ENCODE results near the gene CAMK2G.

Gene CAMK2G

DNA sequence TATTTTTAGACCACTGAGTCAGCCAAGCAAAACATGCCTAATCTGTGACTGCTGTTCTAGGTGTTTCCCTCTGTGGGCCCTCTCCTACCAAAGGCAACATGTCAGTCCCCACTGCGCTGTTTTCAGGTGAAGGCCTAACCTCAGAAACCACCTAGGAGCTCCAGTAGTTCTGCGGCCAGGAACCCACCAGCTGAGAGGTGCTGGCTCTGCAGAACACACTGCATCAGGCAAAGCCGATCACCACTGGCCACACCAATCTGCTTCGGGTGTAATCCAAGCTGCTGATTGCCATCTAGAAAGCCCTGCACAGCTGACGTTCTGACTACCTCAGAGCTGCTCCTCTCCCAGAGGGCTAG, 14.9 kb downstream of the CAMK2G start:
- DNase-seq, result no peak

GRCh38 chr10:73858750-73859427, 15.5 kb downstream of the CAMK2G start:
- DNase-seq, result no peak

DNA sequence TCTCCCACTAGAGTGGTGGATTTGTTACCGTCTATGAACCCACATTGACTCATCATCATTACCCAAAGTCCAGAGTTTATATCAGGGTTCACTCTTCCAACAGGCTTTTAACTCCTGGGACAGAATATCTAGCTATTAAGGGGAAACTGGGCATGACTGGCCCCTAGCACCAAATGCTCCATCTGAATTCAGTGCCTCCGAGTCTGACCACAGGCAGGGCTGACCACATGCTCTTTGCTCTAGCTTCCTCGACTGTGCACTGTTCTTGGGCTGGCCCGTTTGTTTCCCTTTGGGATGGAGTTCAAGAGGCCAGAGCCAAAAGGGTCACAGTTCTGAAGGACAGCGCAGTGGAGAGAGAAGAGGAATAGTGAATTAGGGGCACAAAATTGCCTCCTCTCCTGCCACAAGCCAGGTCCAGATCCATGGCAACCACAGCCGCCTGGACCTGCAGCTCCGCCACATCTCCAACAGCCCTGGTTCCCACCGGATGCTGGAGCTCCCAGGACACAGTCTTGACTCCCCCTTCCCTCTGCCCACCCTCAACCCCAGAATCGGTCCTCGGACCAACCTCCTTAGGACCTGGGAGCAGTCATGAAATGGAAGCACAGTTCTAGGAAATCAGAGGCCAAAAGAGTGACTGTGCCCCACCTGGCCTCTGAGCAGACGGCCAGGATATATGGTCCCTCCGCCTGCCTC, 16.2 kb downstream of the CAMK2G start:
- no peak for DNase-seq

- DNase-seq, result no peak
Observed at GRCh38 chr10:73857446-73857845, 16.9 kb downstream of the CAMK2G start.

DNA sequence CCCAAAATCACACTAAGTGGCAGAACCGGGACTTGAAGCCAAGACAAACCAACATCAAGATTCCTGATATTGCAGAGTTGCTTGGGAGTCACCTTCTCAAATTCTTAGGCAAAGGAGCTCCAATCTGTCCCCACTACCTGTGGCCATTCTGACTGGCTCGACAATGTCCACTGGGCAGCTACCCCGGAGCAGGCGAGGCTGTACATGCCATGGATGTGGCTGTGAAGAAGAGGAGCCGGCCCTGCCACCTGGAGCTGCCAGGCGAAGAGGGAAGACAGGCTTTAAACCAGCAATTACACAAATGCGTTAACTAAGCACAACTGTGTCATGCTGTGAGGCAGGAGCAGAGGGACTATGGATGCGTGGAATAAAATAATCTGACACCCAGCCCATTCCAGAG, 18.1 kb downstream of the CAMK2G start:
- no peak for DNase-seq

GRCh38 chr10:73855413-73855812, 18.9 kb downstream of the CAMK2G start:
- no peak for DNase-seq

GRCh38 chr10:73854310-73854709, 20.0 kb downstream of the CAMK2G start:
- no peak for DNase-seq

DNA sequence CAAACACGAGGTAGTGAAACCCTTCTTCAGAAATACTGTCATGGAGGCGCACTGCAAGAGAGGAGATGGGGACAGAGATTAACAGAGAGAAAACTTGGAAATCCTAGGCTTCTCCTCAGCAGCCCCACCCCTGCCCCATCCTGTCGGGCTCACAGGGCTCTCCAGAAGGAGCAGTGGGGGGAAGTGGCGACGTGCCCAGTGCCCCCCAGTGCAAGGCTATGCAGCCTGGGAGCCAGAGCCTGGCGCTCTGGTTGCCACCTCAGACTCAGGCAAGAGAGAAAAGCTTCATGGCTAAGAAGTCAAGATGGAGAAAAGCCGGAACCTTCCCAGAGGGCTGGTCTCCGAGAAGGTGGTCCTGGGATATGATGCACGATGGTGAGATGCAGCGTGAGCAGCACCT, 21.2 kb downstream of the CAMK2G start:
- DNase-seq, result no peak

DNA sequence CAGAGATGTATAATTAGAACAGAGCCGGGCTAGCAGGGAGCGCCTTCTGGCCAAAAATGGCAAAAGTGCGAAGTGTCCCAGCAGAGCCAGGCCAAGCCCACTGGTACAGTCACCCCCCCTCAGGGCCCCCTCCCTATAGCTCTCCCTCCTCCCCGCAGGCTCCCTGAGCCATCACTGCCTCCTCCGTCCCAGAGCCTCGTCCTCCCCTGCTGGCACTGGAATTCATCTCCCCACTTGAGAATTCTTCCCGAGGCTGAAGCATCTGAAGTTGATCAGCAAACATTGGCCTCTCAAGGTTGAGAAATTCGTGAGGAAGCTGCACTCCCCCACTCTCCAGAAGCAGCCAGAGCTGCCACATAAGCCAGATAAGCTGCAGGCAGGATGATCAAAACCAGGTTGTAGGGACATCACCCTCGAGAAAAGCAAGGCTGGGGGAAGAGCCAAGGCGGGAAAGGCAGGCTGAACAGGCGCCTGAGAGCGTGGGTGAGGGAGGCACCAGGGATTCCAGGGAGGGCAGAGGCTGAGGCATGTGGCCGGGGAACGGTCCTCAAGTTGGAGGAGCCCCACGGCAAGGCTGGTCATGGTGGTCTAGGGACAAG, 23.4 kb downstream of the CAMK2G start:
- no peak for DNase-seq

DNA sequence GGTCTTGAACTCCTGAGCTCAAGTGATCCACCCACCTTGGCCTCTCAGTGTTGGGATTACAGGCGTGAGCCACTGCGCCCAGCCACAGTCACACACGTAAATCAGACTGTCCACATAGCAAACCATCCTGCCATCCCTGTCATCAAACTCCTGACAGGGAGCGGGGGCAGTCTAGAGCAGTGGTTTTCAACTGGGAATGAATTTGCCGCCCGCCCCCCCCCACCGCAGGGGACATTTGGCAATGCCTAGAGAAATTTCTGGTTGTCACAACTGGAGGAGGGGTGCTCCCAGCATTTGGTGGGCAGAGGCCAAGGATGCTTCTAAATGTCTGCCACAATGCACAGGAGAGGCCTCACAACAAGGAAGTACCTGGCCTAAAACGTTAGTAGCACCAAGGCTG, 24.1 kb downstream of the CAMK2G start:
- no peak for DNase-seq

DNA sequence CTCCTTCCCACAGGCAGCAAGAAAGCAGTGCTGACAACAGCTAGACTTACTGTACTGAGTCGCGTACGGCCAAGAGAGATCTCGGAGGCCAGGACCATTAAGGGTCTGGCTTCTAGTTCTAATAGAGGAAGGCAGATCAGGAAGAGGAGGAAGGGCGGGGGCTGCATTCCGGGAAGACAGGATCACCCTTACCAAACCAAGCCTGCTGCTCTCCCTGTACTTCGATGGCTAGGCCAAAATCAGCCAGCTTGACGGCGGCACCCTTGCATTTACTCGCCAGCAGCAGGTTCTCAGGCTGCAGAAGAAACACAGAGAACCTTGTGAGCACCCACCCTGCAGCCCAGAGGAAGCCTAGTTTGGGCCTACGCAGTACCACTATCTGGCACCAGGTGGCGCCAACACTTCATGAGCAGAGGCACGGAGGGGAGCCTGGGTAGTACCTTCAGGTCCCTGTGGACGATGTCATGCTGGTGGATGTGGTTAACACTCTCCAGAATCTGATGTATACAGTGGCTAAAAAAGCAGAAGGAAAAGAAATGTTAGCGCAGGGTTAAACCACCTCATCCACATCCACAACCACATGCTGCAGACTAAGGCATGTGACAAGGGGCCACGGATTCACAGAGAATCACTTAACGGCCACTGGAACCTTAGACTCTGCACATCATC, 25.4 kb downstream of the CAMK2G start:
- DNase-seq, result peak in 1 of 2 experiments; percentile 48

DNA sequence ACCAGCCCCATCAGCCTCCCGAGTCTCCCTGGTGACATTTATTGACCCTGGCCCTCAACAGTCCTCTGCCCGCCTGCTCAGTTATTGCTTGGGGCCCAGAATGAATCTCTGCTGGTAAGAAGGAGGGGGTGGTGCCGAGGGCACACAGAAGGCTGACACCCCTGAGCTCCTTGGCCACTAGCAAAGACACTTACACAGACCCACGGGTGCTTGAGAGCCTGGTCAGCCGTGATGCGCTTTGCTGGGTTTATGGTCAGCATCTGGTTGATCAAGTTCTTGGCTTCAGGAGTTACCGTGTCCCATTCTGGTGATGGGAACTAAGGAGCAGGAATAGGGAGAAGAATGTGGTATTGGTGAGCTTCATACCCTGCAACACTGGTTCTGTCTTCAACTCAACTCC, 27.3 kb downstream of the CAMK2G start:
- no peak for DNase-seq

DNA sequence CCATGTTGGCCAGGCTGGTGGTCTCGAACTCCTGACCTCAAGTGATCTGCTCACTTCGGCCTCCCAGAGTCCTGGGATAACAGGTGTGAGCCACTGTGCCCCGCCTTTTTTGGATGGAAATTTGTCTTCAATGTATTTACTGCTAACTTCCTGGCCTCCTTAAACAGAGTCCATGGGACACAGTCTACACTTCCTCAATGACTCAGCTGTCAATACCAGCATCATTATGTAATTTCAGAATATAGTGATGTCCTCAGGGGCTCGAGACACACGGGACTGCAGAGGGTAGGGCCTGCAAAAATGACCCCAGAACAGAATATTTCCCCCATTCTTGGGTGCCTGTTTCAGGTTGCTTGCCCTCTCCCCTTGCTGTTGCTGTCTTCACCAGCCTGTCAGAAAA, 31.1 kb downstream of the CAMK2G start:
- DNase-seq, result no peak

GRCh38 chr10:73842349-73842748, 32.0 kb downstream of the CAMK2G start:
- no peak for DNase-seq

- DNase-seq, result no peak
Observed at GRCh38 chr10:73841526-73842285, 32.6 kb downstream of the CAMK2G start.

- DNase-seq, result no peak
Observed at GRCh38 chr10:73841061-73841421, 33.3 kb downstream of the CAMK2G start.

DNA sequence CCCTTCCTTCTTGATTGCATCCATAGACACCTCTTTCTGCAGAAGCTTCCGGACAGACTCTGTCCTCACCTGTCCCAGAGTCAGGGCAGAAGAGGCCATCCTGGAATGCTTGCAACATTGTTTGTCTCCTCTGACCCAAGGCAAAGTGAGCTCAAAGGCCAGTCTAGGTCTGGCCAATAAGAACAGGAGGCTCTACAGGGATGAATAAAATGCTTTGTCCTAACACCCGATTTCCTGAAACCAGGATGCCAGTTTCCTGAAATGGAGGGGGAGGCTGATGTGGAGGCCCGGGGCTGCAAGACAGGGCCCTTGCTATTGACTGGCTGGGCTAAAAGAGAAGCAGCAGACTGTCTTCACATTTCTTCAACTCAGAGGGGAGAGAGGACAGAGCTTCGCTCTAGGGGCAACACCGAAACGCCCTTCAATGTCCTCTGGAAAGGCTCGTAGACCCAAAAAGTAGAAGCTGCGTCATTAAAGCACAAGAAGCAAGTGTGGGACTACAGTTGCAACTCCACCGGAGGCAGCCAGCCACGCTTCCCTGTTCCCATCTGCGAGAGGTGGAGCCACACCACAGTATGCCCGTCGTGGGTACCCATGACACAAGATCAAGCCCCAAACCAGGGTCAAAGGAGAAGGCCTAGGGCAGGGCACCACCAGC, 33.8 kb downstream of the CAMK2G start:
- no peak for DNase-seq

DNA sequence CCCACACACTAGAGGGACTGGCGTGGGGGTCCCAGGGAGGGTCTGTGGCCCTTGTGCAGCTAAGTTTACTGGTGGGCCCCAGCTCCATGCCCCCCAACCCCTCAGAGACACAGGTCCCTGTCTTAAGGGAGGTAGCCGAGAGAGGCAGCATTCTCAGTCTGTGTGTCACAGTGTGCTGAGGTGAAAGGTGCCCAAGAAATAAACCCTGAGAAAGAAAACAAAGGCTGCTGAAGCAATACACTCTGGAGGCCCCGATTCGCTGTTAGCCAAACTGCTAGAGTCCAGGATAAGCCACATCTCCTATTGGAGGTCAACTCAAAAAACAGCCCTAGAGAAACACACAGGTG, 34.3 kb downstream of the CAMK2G start:
- DNase-seq, result no peak

GRCh38 chr10:73839276-73839966, 34.9 kb downstream of the CAMK2G start:
- no peak for DNase-seq

GRCh38 chr10:73838827-73839226, 35.5 kb downstream of the CAMK2G start:
- DNase-seq, result no peak

- DNase-seq, result no peak
Observed at GRCh38 chr10:73838008-73838567, 36.3 kb downstream of the CAMK2G start.

DNA sequence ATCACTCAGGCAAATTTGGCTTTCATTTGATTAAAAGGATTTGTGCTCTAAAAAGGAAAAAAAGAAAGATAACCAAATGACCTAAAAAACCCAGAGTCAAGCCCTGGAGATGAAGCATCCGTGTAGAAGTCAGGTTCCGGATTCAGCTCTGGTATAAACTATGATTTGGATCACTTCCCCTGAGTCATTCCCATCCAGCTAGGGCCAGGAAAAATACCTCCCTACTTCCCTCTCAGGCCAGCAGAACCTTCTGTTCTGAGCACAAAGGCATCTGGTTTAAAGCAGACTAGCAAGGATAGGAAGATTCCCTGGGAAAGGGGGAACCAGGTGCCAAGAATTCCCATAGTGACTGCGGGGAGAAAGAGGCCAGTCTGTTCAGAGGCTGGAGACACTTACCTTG, 37.3 kb downstream of the CAMK2G start:
- no peak for DNase-seq
